ENCODE data around the gene STEAP3.
A peak's percentile ranks its signal among the peaks of the same experiment; 100 is the strongest.

Gene STEAP3

DNA sequence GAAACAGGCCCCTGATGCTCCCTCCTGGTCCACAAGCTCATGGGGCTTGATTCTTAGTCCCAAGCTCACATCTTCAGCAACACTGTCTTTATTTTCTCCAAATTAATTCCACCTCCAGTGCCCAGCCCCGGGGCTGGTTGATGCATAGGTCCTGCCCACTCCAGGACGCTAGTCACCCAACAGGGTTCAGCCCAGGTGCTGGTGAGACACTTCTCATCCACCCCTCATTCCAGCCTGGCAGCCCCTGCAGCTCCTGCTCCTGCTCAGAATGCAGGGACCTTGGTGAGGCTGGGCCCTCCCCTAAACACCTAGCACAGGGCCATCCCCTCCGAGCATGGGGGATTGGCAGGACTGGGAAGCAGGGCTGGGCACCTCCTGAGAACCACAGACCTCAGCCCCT lies 25.7 kb downstream of the STEAP3 start:
- DNase-seq, result no peak

DNA sequence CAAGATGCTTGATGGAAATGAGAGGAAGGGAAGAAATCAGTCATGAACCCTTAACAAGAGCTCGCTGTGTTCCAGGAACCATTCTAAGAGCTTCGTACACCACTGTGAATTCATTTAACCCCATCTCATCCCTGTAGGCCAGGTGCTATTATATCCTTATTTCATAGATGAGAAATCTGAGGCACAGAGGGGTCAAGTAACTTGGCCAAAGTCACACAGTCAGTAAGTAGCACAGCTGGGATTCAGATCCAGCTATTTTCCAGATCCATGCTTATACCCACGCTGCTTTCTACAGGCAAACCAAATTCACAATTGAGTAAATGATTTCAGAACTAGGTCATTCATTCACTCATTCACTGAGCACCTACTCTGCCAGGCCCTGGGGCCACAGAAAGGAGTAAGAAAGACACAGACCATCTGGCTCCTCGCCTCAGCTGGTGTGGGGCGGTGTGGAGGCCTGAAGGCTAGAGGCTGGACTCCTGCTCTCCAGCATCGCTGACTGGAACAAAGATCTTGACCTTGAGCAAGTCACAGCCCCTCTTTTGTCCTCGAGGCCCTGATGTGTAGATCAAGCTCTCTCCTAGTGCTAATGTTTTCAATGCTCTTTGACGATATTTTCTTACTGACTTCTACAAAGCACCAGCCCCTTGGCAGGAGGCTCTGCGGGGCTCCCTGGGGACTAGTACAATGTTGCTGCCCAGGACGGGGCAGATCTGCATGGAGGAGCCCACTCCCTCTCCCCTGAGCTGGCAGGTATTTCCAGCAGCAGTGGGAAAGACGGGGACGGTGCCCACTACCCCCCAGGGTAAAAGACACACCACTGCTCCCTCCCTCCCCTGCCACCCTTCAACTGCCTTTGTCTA lies 26.5 kb downstream of the STEAP3 start:
- no peak for DNase-seq

DNA sequence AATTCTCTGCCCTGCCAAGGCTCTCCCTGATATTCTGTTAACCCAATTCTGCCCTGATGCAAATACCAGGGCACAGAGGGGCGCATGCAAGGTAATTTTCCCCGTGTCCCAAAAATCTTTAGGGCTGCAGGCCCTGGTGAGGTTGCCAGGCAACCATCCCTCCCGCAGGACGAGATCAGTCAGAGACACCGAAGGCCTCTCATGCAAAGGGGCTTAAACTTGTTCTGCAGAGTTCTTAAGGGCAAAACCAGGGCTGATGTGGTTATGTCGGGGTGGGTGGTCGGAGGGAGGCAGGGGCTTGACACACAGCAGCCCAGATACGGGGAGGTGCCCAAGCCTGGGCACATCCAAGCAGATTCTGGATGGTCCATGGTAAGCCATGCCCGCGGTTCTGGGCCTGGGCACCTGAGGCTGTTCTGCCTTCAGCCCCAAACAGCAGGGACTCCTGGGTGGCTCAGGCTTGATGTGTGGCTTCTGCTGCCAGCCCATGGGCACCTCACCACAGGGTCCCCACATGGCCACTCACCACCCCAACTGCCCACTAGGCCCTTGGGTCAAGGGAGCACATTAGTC lies 27.2 kb downstream of the STEAP3 start:
- DNase-seq, result no peak

DNA sequence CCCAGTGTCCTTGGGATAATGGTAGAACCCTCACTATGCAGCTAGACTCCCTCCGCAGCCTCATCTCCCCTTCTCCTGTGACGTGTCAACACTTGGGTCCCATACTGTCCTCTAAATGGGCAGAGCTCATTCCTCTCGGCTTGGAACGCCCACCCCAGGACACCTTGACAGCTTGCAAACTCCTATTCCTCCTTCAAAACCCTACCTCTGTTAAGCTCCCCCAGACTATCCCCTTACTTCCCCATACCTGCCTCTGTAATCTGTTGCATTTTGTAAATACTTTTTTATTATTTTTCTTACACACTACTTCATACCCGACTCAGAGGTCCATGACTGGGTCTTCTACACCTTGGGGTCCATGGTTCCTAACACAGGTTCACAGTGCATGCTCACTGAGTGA lies 28.0 kb downstream of the STEAP3 start:
- DNase-seq, result no peak

DNA sequence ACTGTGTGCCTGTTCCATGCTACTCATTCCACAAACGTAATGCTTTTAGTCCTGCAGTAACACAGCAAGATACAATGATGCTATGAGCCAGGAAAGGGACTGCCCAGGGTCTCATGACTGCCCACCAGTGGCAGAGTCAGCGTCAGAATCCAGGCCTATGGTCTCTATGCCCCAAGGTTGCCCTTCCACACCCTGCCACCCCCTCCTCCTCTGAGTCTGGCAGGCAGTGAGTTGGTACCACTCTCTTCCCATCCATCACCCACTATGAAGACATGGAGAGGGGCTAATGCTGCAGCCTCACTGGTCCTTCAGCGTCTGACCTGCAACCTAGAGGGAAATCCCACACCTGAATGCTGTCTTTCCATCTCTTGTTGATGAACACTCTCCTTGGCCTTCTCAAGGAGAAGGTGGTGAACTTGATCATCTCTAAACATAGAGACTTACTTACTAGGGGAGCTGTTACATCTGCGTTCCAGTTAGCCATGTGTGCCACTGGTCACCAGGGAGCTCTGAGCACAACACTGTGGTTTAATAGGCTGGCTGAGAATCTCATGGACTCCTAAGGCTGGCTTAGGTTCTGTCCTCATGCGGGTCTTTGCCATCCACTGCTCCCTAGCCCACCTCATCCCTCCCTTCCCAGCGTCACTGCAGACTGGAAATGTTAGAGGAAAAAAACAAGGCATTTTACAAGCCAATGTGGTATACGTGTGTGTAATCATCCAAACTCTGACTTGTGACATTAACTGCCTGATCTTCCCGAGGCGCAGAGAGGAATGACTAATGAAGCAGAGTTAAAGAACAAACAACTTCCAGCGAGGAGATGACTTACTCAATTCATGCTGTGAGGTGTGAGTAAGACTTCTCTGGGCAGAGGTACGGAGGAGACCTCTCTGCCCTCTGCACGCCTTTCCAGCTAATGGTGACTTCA lies 28.8 kb downstream of the STEAP3 start:
- no peak for DNase-seq

DNA sequence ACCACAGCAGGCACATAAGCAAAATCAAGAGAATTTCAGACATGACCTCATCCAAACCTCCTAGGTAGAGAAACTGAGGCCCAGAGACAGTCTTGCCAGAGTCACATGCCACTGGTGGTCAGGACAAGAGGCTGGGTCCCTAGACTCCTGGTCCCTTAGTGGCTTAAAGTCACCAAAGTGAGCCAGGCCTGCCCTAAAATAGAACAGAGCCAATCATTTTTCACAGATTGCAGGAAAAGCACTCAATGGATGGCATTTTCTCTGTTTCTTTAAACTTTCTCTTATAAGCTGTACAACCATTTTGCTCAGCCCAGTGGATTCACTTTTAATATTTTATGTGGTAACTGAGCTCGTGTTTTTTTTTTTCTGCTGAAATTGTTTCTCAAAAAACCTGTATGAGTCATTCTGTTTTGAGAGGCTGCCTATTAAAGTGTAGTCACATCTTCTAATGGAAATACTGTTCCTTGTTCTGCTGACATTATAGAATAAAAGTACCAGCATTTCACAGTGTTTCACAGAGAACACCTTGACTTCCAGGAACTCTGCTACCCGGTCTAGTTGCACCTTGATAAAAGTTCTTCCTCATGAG lies 29.6 kb downstream of the STEAP3 start:
- DNase-seq, result no peak

DNA sequence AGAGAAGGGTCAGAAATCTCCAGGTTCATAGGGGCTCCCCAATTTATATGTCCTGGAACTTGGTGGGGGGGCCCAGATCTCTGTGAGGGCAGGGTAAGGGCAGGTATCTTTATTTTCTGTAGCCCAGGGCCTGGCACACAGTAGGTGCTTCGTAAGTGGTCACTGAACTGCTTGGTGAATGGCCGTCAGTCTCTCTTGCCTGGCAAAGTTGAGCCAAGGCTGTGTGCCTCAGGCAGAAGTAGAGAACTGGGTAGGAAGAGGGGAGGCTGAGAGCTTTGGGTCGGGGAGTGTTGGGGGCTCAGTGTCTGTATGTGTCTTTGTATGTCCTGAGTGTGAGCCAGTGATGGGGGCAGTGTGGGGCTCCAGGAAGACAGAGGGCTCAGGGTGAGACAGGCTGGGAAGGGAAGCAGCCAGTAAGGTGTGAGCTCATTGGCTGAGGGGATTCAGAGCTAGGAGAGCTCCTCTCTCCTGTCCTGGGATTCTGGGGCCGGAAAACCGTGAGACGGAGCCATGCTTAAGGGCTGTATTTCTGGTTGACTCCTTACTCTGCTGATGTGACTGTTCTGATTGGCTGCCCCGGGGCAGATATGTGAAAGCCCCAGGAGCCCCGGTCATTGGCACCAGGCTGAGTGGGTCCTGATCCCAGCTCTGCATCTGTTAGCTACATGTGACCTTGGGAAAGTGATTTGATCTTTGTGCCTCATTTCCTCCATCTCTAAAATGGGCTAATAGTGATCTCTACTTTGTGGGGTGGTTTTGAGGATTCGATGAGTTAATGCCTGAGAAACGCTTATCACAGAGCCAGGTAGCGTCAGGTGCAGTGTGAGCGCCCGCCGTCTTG lies 30.3 kb downstream of the STEAP3 start:
- DNase-seq, result no peak

DNA sequence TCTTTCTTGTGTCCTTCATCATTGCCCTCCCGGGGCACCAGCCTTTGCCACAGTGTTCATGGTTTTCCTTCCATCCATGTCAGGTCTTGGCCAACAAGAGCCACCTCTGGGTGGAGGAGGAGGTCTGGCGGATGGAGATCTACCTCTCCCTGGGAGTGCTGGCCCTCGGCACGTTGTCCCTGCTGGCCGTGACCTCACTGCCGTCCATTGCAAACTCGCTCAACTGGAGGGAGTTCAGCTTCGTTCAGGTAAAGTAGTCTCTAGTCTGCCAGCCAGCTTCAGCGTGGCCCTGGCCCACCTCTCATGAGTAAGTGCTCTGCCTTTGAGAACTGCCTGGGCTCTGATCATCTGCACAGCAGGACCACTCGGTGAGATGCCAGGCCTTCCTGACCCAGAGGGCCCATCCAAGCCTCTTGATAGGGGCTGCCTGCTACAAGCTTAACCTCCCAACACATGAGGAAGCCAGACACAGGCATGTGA lies 31.0 kb downstream of the STEAP3 start:
- no peak for DNase-seq

DNA sequence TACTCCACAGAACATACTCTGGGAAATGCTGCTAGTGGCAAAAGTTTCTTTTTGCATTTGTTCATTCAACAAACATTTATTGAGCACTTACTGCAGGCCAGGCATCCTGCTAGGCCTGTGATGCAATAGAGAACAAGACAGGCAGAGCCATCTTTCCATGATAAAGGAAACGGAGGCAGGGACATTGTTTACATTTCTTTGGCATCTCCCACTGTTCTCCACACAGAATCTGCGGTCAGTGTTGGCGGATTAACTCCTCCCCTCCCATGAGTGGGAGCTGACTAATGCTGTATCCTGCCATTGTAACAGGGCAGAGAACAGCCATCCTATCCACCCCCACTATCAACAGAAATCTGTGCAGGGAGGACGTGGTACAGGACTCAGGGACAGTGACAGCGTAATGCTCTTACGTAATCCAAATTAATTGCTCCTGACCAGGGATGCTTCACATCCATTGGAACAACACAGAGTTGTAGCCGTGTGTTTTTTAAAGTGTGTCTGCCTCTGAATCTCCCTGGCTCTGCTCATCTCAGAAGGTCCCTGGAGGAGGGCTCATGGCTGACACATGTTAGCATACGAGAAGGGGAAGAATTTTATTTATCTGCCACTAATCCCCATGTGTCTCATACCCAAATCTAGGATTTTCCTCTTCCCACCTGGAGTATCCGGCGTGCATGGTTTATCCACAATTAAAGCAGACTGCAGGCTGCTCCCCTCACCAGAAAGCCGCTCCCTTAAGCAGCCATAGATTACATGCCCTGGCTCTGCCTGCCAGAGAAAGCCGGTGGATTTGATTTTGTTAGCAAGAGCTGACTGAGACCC lies 32.3 kb downstream of the STEAP3 start:
- DNase-seq, result no peak

DNA sequence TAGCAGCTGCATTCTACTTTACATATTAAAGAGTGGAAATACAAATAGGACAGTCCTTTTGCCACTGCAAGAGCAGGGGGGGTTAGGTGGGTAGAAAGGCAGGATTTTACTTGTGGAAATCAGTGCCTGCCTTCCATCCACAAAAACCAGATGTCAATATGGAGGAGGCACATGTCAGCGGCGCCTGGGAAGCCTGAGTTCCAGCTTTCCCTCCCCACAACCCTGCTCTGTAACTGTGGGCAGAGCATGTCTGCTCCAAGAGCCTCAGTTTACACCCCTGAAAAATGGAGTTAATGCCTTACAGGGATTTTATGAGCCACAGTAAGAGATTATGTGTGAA lies 32.9 kb downstream of the STEAP3 start:
- no peak for DNase-seq

DNA sequence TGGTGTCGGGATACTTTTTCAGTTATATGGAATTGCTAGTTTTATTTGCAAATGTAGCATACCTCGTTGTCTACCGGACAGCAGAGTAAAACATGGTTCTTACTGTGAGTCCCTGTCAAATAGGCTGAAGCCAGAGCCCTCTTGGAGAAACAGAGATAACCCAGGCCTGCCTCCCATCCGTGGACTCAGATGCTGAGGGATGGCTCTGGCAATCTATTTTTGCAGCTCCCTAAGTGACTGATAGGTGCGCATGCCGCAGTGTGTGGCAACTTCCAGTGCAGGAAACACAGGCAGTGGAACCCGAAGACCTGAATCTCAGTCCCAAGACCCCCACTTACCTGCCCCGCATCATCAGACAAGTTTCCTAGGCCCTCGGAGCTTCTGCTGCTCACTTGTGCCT lies 33.6 kb downstream of the STEAP3 start:
- DNase-seq, result no peak

DNA sequence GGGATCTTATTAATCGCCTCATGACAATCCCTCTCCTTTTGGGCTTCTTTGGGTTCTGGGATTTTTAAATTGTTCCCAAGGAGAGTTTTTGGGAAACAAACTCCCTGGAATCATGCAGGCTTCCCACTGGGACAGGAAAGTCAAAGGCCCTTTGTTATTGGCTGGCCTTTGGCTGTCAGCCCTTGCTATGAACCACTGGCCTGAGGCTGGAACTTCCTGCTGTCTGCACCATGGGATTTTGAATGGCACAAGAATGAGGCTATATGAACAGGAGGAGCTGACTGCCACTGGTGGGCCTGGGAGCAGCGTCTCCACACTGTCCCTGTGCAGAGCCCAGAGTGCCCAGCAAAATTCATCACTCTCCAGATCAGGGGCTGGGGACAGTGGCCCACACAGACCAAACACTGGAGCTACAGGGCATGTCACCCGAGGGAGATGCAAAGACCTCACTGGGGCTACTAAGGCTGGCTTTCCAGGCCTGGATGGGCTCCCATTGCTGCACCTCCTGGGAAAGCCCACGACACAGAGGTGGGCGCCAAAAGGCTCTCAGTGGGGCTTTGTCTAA lies 35.7 kb downstream of the STEAP3 start:
- DNase-seq, result no peak

DNA sequence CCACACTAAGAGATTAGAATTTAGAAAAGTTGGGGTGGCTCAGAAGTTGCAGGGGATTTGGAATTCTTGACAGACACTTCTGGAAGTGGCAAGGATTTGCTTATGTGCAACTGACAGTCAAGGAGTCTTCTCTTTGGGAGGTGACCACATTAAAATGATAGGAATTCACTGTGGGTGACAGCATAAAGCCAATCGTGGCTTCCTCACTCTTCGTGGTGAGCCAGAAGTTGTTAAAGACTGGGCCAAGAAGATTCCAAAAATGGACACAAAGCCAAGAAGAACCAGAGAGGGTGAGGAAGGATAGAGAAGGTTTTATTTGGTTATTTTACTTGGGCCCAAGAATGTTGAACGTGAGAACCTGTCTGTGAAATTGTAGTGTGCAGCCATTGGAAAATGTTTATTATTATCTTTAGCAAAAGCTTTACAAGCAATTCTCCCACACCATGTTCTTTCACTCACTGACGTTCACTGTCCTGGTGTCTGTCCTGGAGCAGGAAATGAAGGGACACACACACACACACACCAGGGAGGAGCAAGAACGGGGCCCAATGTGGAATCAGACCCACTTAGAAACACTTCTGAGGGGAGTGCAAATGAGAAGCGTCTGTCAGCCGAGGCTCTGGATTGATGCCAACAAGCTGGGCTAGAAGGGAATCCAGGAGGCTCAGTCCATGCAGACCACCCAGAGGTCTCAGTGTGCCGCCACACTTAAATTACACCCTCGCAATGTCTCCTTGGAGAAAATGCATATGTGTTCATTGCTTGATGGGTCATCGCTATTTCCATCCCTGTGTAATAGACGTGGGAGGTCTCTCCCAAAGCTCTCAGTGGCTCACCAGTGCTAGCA lies 37.2 kb downstream of the STEAP3 start:
- no peak for DNase-seq

DNA sequence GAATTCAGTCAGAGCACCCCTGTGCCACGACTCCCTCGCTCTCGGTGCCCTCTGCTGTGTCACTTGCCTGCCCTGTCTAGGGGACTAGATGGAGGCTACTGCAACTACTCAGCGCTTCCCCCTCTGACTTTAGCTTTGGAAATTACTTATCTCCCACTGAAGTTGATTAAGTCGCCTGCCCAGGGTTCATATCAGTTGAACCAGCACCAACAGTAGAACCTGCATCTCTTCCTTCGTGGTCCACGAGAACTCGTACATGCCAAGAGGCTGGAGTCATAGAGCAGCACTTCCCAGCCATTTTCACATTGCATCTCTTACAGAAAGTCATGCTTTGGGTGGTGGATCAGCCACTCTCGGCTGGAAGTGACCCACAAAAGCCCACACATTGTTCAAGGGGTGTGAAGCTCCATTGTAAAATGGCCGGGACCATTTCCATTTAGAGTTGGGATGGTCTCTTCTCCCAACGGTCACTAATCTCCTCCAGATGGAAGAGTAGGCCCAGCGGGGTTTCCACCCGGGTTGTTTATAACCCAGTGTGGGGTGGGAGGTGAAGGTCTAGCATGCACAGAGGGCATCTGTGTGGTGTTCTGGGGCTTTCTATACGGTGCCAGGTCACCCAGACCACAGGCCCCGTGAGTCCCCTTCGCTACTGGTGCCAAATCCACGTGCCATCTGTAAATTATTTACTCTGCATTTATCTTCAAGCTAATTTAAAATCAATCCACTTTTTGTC lies 38.0 kb downstream of the STEAP3 start:
- no peak for DNase-seq

DNA sequence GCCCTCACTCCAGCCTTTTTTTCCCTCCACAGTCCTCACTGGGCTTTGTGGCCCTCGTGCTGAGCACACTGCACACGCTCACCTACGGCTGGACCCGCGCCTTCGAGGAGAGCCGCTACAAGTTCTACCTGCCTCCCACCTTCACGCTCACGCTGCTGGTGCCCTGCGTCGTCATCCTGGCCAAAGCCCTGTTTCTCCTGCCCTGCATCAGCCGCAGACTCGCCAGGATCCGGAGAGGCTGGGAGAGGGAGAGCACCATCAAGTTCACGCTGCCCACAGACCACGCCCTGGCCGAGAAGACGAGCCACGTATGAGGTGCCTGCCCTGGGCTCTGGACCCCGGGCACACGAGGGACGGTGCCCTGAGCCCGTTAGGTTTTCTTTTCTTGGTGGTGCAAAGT lies 39.4 kb downstream of the STEAP3 start:
- DNase-seq, result no peak

DNA sequence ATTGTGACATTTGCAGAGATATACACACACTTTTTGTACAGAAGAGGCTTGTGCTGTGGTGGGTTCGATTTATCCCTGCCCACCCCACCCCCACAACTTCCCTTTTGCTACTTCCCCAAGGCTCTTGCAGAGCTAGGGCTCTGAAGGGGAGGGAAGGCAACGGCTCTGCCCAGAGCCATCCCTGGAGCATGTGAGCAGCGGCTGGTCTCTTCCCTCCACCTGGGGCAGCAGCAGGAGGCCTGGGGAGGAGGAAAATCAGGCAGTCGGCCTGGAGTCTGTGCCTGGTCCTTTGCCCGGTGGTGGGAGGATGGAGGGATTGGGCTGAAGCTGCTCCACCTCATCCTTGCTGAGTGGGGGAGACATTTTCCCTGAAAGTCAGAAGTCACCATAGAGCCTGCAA lies 40.0 kb downstream of the STEAP3 start:
- DNase-seq, result no peak

DNA sequence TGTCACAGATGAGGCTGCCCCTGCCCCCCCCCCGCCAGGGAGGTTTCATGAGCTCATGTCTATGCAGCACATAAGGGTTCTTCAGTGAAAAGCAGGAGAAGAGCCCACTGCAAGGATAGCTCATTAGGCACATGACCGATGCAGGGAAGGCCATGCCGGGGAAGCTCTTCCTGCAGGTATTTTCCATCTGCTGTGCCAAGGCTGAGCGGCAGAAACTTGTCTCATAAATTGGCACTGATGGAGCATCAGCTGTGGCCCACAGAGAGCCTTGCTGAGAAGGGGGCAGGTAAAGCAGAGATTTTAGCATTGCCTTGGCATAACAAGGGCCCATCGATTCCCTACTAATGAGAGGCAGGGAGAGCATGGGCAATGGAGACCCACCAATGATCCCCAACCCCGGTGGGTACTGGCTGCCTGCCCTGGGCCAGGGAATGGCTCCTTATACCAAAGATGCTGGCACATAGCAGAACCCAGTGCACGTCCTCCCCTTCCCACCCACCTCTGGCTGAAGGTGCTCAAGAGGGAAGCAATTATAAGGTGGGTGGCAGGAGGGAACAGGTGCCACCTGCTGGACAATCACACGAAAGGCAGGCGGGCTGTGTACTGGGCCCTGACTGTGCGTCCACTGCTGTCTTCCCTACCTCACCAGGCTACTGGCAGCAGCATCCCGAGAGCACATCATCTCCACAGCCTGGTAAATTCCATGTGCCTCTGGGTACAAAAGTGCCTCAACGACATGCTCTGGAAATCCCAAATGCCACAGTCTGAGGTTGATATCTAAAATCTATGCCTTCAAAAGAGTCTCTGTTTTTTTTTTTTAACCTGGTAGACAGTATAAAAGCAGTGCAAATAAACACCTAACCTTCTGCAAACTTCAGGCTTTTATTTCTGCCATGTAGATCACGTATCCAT lies 41.4 kb downstream of the STEAP3 start:
- DNase-seq, result peak; percentile 51 to 64

DNA sequence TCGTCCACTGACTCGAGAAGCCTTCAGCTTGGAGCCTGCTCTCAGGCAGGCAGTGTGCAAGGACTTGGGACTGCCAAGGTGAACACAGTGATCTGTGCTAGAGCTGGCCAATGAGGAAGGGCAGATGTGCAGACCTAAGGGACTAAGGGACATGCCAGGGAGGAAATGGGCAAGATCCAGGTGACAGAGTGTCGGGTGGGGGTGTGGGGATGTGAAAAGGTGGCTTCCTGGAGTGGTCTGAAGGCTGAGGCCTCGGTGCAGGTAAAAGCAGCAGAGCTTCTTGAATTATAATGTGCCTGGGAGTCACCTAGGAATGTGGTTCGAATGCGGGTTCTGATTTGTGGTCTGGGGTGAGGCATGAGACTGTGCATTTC lies 42.0 kb downstream of the STEAP3 start:
- DNase-seq, result no peak
